Measurements from ENCODE around the gene IGHMBP2. TPM values are rescaled to one million over a fixed set of nuclear protein-coding genes. Genes with fewer than 3 reads are reported as not detected.

The IGHMBP2 gene
- total RNA-seq, 1 experiment from 2014 or later = 19.3 TPM

DNA sequence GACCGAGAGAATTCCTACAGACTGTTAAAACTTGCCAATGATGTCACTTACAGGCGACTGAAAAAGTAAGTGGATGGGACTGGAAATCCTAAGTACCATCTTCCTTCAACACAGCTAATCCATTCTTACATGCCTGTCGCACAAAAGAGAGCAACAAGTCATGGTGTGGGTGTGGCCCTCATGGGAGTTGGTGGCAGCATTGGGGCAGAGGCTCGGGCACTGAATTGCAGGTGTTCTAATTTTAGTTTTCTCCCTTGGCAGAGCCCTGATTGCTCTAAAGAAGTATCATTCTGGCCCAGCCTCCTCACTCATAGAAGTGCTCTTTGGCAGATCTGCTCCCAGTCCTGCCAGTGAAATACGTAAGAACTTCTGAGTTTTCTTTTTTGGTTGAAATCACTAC, 4.6 kb downstream of the IGHMBP2 start:
- ChIA-PET RAD21 (ENCODE audit: low non-redundant PET in 1 of 2, low total read pairs in 2 of 2, uncharacterized antibody in 2 of 2, unreplicated experiment in 2 of 2) (no interaction called here), POLR2A (no interaction called here), CTCF (no interaction called here)
- Histone ChIP-seq H3K36me3 (ENCODE audit: control insufficient read depth in 1 of 2, insufficient read depth in 2 of 2, low read length in 2 of 2) (peaks cover 19 to 21% of the 10 kb centered on the region in 2 experiments; a peak in 3 of 4 replicates), H3K4me3 (replicated peaks in 1 of 2; ENCODE audit: low read depth in 1 of 2, low read length in 2 of 2) (no peak overlapping the region), H3K79me2 (ENCODE audit: insufficient read depth, low read length) (peaks cover 33% of the 10 kb centered on the region), H3K9me3 (ENCODE audit: control insufficient read depth in 1 of 2, insufficient read depth in 1 of 2, low read depth in 1 of 2, low read length in 2 of 2) (no peaks in the 10 kb centered on the region), H4K20me1 (ENCODE audit: insufficient read depth) (no peaks in the 10 kb centered on the region), H3K27ac (ENCODE audit: low read depth, low read length) (no peak overlapping the region), H2AFZ (ENCODE audit: low read depth, low read length, poor library complexity, severe bottlenecking) (no peak overlapping the region), H3K4me2 (ENCODE audit: low read length) (no peak overlapping the region), H3K4me1 (ENCODE audit: control insufficient read depth in 1 of 2, insufficient read depth in 2 of 2, low read length in 2 of 2) (peaks cover 9 to 10% of the 10 kb centered on the region in 2 experiments; a peak in 2 of 4 replicates), H3K9me2 (ENCODE audit: insufficient read depth) (no peaks in the 10 kb centered on the region), H3K9ac (ENCODE audit: low read length) (no peak overlapping the region), H3K27me3 (ENCODE audit: insufficient read depth, low read length) (no peaks in the 10 kb centered on the region)
- intact Hi-C loops (cut with micrococcal nuclease) = no loop called here
- DNase-seq (ENCODE audit: low read depth, low spot score) = no peak
- no TSS peak for BruUV-seq (replicated peaks)
- TF ChIP-seq POLR2AphosphoS5 (IDR thresholded peaks at IDR 0.05; ENCODE audit: low read depth, low read length) (no peak), ZFX (IDR thresholded peaks at IDR 0.05) (no peak)
- TF ChIP-seq, protein P1, sequence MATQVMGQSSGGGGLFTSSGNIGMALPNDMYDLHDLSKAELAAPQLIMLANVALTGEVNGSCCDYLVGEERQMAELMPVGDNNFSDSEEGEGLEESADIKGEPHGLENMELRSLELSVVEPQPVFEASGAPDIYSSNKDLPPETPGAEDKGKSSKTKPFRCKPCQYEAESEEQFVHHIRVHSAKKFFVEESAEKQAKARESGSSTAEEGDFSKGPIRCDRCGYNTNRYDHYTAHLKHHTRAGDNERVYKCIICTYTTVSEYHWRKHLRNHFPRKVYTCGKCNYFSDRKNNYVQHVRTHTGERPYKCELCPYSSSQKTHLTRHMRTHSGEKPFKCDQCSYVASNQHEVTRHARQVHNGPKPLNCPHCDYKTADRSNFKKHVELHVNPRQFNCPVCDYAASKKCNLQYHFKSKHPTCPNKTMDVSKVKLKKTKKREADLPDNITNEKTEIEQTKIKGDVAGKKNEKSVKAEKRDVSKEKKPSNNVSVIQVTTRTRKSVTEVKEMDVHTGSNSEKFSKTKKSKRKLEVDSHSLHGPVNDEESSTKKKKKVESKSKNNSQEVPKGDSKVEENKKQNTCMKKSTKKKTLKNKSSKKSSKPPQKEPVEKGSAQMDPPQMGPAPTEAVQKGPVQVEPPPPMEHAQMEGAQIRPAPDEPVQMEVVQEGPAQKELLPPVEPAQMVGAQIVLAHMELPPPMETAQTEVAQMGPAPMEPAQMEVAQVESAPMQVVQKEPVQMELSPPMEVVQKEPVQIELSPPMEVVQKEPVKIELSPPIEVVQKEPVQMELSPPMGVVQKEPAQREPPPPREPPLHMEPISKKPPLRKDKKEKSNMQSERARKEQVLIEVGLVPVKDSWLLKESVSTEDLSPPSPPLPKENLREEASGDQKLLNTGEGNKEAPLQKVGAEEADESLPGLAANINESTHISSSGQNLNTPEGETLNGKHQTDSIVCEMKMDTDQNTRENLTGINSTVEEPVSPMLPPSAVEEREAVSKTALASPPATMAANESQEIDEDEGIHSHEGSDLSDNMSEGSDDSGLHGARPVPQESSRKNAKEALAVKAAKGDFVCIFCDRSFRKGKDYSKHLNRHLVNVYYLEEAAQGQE (IDR thresholded peaks at IDR 0.05; ENCODE audit: low read depth) = no peak
- TF ChIP-seq, protein P2, sequence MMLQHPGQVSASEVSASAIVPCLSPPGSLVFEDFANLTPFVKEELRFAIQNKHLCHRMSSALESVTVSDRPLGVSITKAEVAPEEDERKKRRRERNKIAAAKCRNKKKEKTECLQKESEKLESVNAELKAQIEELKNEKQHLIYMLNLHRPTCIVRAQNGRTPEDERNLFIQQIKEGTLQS (IDR thresholded peaks at IDR 0.05) = no peak
- no peak for ATAC-seq

DNA sequence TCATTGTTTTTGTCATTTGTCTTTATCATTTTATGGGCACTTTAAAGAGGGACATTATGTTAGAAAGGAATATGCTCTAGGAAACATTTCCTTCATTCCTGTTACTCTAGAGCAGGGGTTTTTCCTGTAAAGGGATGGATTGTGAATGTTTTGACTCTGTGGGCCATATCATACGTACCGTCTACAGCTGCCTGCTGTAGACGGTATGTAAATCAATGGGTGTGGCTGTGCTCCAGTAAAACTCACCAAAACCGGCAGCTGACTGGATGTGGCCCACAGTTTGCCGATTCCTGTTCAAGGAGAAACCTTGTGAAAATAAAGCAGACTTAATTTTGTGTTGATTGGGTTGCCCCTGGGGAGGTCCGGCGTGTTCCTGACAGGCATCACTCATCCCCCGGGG, 7.3 kb downstream of the IGHMBP2 start:
- Histone ChIP-seq H2AFZ (ENCODE audit: low read depth, low read length, poor library complexity, severe bottlenecking) (no peak overlapping the region), H3K36me3 (ENCODE audit: control insufficient read depth in 1 of 2, insufficient read depth in 2 of 2, low read length in 2 of 2) (peaks cover 21 to 25% of the 10 kb centered on the region in 2 experiments; a peak in 3 of 4 replicates), H3K4me2 (ENCODE audit: low read length) (no peak overlapping the region), H3K9ac (ENCODE audit: low read length) (no peak overlapping the region), H3K27ac (ENCODE audit: low read depth, low read length) (no peak overlapping the region), H3K27me3 (ENCODE audit: insufficient read depth, low read length) (no peaks in the 10 kb centered on the region), H3K4me1 (ENCODE audit: control insufficient read depth in 1 of 2, insufficient read depth in 2 of 2, low read length in 2 of 2) (no peaks in the 10 kb centered on the region), H4K20me1 (ENCODE audit: insufficient read depth) (no peaks in the 10 kb centered on the region), H3K9me3 (ENCODE audit: control insufficient read depth in 1 of 2, insufficient read depth in 1 of 2, low read depth in 1 of 2, low read length in 2 of 2) (no peaks in the 10 kb centered on the region), H3K9me2 (ENCODE audit: insufficient read depth) (no peaks in the 10 kb centered on the region), H3K4me3 (replicated peaks in 1 of 2; ENCODE audit: low read depth in 1 of 2, low read length in 2 of 2) (no peak overlapping the region), H3K79me2 (ENCODE audit: insufficient read depth, low read length) (peaks cover 11% of the 10 kb centered on the region)
- TF ChIP-seq, protein P3, sequence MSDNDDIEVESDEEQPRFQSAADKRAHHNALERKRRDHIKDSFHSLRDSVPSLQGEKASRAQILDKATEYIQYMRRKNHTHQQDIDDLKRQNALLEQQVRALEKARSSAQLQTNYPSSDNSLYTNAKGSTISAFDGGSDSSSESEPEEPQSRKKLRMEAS (IDR thresholded peaks at IDR 0.05) = no peak
- TF ChIP-seq FOSL1 (IDR thresholded peaks at IDR 0.05; ENCODE audit: low read depth) = no peak
- TF ChIP-seq RAD21 (IDR thresholded peaks at IDR 0.05; ENCODE audit: low read depth) = no peak
- TF ChIP-seq ZFX (IDR thresholded peaks at IDR 0.05) = no peak
- TF ChIP-seq ZNF274 (IDR thresholded peaks at IDR 0.05; ENCODE audit: low read depth, low read length) = no peak
- TF ChIP-seq POLR2AphosphoS5 (IDR thresholded peaks at IDR 0.05; ENCODE audit: low read depth, low read length) = no peak
- no peak for TF ChIP-seq TCF7L2 (IDR thresholded peaks at IDR 0.05; ENCODE audit: borderline replicate concordance, extremely low read depth, insufficient read depth, insufficient read length)
- CTCF ChIA-PET = no interaction called here
- ATAC-seq (no peak), DNase-seq (ENCODE audit: low read depth, low spot score) (no peak)
- intact Hi-C loops (cut with micrococcal nuclease) = no loop called here
- RAD21 ChIA-PET (ENCODE audit: low non-redundant PET in 1 of 2, low total read pairs in 2 of 2, uncharacterized antibody in 2 of 2, unreplicated experiment in 2 of 2) = no interaction called here
- POLR2A ChIA-PET = no interaction called here
- no TSS peak for BruUV-seq (replicated peaks)

All from HCT116 (cell line).